H1 (cell line): Measurements from ENCODE around the gene TMEM212. TPM values are rescaled to one million over a fixed set of nuclear protein-coding genes. Genes with fewer than 3 reads are reported as not detected.

Experiments used
- CTCF ChIA-PET: fragments of 300-600 bp; sonication (Branson Sonifier 250); formaldehyde crosslinking; loops from one replicate; lab custom pipeline; 2021; ENCODE audit not compliant: partially characterized antibody; lab: Charles Lee
- POLR2A ChIA-PET: fragments of 300-600 bp; sonication (Branson Sonifier 250); formaldehyde crosslinking; loops from one replicate; lab custom pipeline; 2021; ENCODE audit warnings: inconsistent platforms; ENCODE audit not compliant: partially characterized antibody; lab: Charles Lee
- DNase-seq, 2 experiments: peaks; one replicate each; pipeline versions ENCODE4 v3.0.0 to v3.0.0-alpha.2; 2010 to 2022; ENCODE audit warnings: low spot score in 2 of 2, low read depth in 1 of 2, mixed read lengths in 1 of 2
- FAIRE-seq: peaks from 2 replicates; lab custom pipeline; 2011; peaks lifted over from hg19 to GRCh38; lab: Jason Lieb, UNC
- H2AFZ ChIP-seq: 2 replicates; pipeline ENCODE4 v1.8.1; 2012; ENCODE audit warnings: low read length, inconsistent platforms
- H2AK5ac ChIP-seq: 2 replicates; pipeline ENCODE4 v1.6.1; 2013; ENCODE audit warnings: low read depth, low read length
- H2BK120ac ChIP-seq: replicated peaks from 2 replicates; pipeline ENCODE3; 2013; ENCODE audit warnings: low read depth, low read length, inconsistent platforms
- H2BK12ac ChIP-seq: 2 replicates; pipeline ENCODE4 v1.6.1; 2013; ENCODE audit warnings: low read depth, low read length
- H2BK15ac ChIP-seq: 2 replicates; pipeline ENCODE4 v1.6.1; 2013; ENCODE audit warnings: low read length
- H2BK20ac ChIP-seq: 2 replicates; pipeline ENCODE4 v1.6.1; 2013; ENCODE audit warnings: low read length
- H2BK5ac ChIP-seq: 2 replicates; pipeline ENCODE4 v1.6.1; 2013; ENCODE audit warnings: low read depth, low read length
- H3K14ac ChIP-seq: 2 replicates; pipeline ENCODE4 v1.6.1; 2013; ENCODE audit warnings: inconsistent platforms; ENCODE audit not compliant: insufficient read length
- H3K18ac ChIP-seq: 2 replicates; pipeline ENCODE4 v1.6.1; 2013; ENCODE audit warnings: low read length; ENCODE audit errors: extremely low read depth
- H3K23ac ChIP-seq: 2 replicates; pipeline ENCODE4 v1.6.1; 2013; ENCODE audit warnings: inconsistent platforms; ENCODE audit not compliant: insufficient read length
- H3K23me2 ChIP-seq: 2 replicates; pipeline ENCODE4 v1.6.1; 2013; ENCODE audit warnings: low read depth, low read length
- H3K27ac ChIP-seq: 2 replicates; pipeline ENCODE4 v1.6.1; 2011; ENCODE audit warnings: low read depth, low read length, inconsistent platforms
- H3K27me3 ChIP-seq, 4 experiments: replicated peaks in 1 of 4; 1 replicate in 1 of 4; 2 replicates in 3 of 4; pipeline versions ENCODE4 v1.6.1 to v1.8.1; 2011 to 2013; ENCODE audit warnings: low read length in 3 of 4, mild to moderate bottlenecking in 3 of 4, inconsistent platforms in 2 of 4, mixed read lengths in 2 of 4, moderate library complexity in 1 of 4; ENCODE audit not compliant: control insufficient read depth in 3 of 4, insufficient read depth in 3 of 4; ENCODE audit errors: extremely low read depth in 1 of 4
- H3K36me3 ChIP-seq, 4 experiments: 2 replicates each; pipeline versions ENCODE4 v1.6.1 to v1.8.1; 2011 to 2013; ENCODE audit warnings: mild to moderate bottlenecking in 4 of 4, low read length in 3 of 4, moderate library complexity in 2 of 4, control low read depth in 1 of 4, inconsistent platforms in 1 of 4; ENCODE audit not compliant: insufficient read depth in 4 of 4, control insufficient read depth in 2 of 4
- H3K4ac ChIP-seq: replicated peaks from 2 replicates; pipeline ENCODE3; 2013; ENCODE audit warnings: low read length, low read depth, mixed read lengths, inconsistent platforms; ENCODE audit not compliant: insufficient read length
- H3K4me1 ChIP-seq, 4 experiments: replicated peaks in 1 of 4; 1 replicate in 1 of 4; 2 replicates in 3 of 4; pipeline versions ENCODE4 v1.6.1 to v1.8.1; 2011 to 2013; ENCODE audit warnings: low read length in 3 of 4, inconsistent platforms in 2 of 4, mixed read lengths in 1 of 4; ENCODE audit not compliant: insufficient read depth in 4 of 4, control insufficient read depth in 3 of 4
- H3K4me2 ChIP-seq, 2 experiments: 2 replicates each; pipeline versions ENCODE4 v1.6.1 to v1.8.1; 2011 to 2013; ENCODE audit warnings: low read depth in 2 of 2, low read length in 2 of 2, control low read depth in 1 of 2, inconsistent platforms in 1 of 2, mild to moderate bottlenecking in 1 of 2; ENCODE audit not compliant: insufficient read depth in 1 of 2
- H3K4me3 ChIP-seq, 4 experiments: fragments of 200-600, 300-600 bp in 1 of 4; sonication (generic), shearing (Covaris generic), sonication (Bioruptor Twin) in 1 of 4; 2 replicates each; pipeline versions ENCODE4 v1.5.1 to v1.8.1; 2011 to 2016; ENCODE audit warnings: low read length in 4 of 4, low read depth in 3 of 4, control low read depth in 2 of 4, inconsistent platforms in 2 of 4, mild to moderate bottlenecking in 2 of 4, mixed read lengths in 1 of 4, moderate library complexity in 1 of 4; ENCODE audit not compliant: insufficient read depth in 2 of 4; ENCODE audit errors: extremely low read depth in 1 of 4
- H3K56ac ChIP-seq: replicated peaks from 2 replicates; pipeline ENCODE3; 2013; ENCODE audit warnings: low read depth, mild to moderate bottlenecking, mixed read lengths, low read length, inconsistent platforms; ENCODE audit not compliant: insufficient read length
- H3K79me1 ChIP-seq: 2 replicates; pipeline ENCODE4 v1.6.1; 2013; ENCODE audit warnings: low read depth, low read length, control low read depth
- H3K79me2 ChIP-seq, 2 experiments: 2 replicates each; pipeline versions ENCODE4 v1.6.1 to v1.8.1; 2012 to 2013; ENCODE audit warnings: low read length in 2 of 2, mild to moderate bottlenecking in 2 of 2, inconsistent platforms in 1 of 2; ENCODE audit not compliant: insufficient read depth in 2 of 2, control insufficient read depth in 1 of 2
- H3K9ac ChIP-seq, 4 experiments: replicated peaks in 1 of 4; 1 replicate in 1 of 4; 2 replicates in 3 of 4; pipeline versions ENCODE4 v1.6.1 to v1.8.1; 2011 to 2013; ENCODE audit warnings: low read depth in 3 of 4, low read length in 3 of 4, control low read depth in 2 of 4, mild to moderate bottlenecking in 2 of 4, moderate library complexity in 2 of 4, inconsistent platforms in 1 of 4; ENCODE audit errors: extremely low read depth in 1 of 4
- H3K9me3 ChIP-seq, 2 experiments: 2 replicates each; pipeline versions ENCODE4 v1.6.1 to v1.8.1; 2012 to 2013; ENCODE audit warnings: mild to moderate bottlenecking in 2 of 2, moderate library complexity in 2 of 2, control low read depth in 1 of 2, inconsistent platforms in 1 of 2, low read depth in 1 of 2, low read length in 1 of 2, mixed read lengths in 1 of 2; ENCODE audit not compliant: insufficient read depth in 2 of 2
- H4K20me1 ChIP-seq, 2 experiments: replicated peaks in 1 of 2; 2 replicates each; pipeline versions ENCODE3 to v1.8.1; 2011 to 2013; ENCODE audit warnings: inconsistent platforms in 2 of 2, low read length in 2 of 2, mild to moderate bottlenecking in 1 of 2; ENCODE audit not compliant: insufficient read depth in 2 of 2, control insufficient read depth in 1 of 2
- H4K5ac ChIP-seq: 2 replicates; pipeline ENCODE4 v1.6.1; 2013; ENCODE audit warnings: low read length, low read depth, mixed read lengths, inconsistent platforms; ENCODE audit not compliant: insufficient read length
- H4K8ac ChIP-seq: 2 replicates; pipeline ENCODE4 v1.8.0; 2013; ENCODE audit warnings: mild to moderate bottlenecking, moderate library complexity, low read length, inconsistent platforms; ENCODE audit not compliant: insufficient read depth; ENCODE audit errors: extremely low read depth
- H4K91ac ChIP-seq: replicated peaks from 2 replicates; pipeline ENCODE3; 2013; ENCODE audit warnings: low read length, mixed read lengths, inconsistent platforms; ENCODE audit not compliant: insufficient read length
- BACH1 ChIP-seq: IDR thresholded peaks from 2 replicates; pipeline ENCODE4 v1.6.1; 2012; ENCODE audit warnings: low read length, improper control_type of control experiment
- CEBPB ChIP-seq: IDR thresholded peaks from 2 replicates; pipeline ENCODE4 v1.6.1; 2012; ENCODE audit warnings: low read depth, low read length
- CREB1 ChIP-seq: IDR thresholded peaks from 2 replicates; pipeline ENCODE4 v1.6.1; 2012; ENCODE audit warnings: inconsistent platforms
- NANOG ChIP-seq: IDR thresholded peaks from 2 replicates; pipeline ENCODE4 v1.6.1; 2011; ENCODE audit warnings: low read length, low read depth, mild to moderate bottlenecking, inconsistent platforms; ENCODE audit not compliant: insufficient read depth, poor library complexity, severe bottlenecking
- TAF7 ChIP-seq: optimal IDR thresholded peaks from 2 replicates; pipeline ENCODE3; 2011; ENCODE audit warnings: low read depth, mild to moderate bottlenecking, inconsistent platforms, low read length, moderate library complexity, borderline replicate concordance
- WGBS, 2 experiments: shearing (Covaris generic) in 1 of 2; methylation state at CpG; one replicate each; pipeline versions ENCODE4 v1.1.6 to v1.1.7; 2013 to 2015; ENCODE audit warnings: low lambda C conversion rate in 2 of 2, mixed read lengths in 2 of 2, inconsistent platforms in 1 of 2, low coverage in 1 of 2, missing lambda C conversion rate in 1 of 2; ENCODE audit not compliant: insufficient replicate concordance in 2 of 2, insufficient coverage in 1 of 2, insufficient read length in 1 of 2; ENCODE audit errors: extremely low coverage in 1 of 2, missing lambda C conversion rate in 1 of 2; 5-methylcytosine and 5-hydroxymethylcytosine counted together
- polyA plus RNA-seq, 7 experiments: library from polyadenylated mRNA; depleted of rRNA in 3 of 7; stranded (reverse) in 5 of 7; unstranded in 2 of 7; fragments of >200 nt in 5 of 7; fragments of 200-250 nt in 2 of 7; gene quantifications; 1 replicate in 5 of 7; 2 replicates in 1 of 7; 4 replicates in 1 of 7; pipeline versions ENCODE4 v1.2.1 to v1.2.3, GENCODE V29; 2011 to 2013; ENCODE audit warnings: missing spikeins in 2 of 7, mixed read lengths in 2 of 7
- total RNA-seq: library from RNA; stranded (reverse); fragmentation: NEBNext Ultra II Directional; extraction: Animal tissue kit (Norgen Biotek cat#: 25700); gene quantifications from 2 replicates; pipeline ENCODE4 v1.2.1, GENCODE V29; 2021

Gene TMEM212
- total and polyA plus RNA-seq, 2 of the 8 experiments (the other 6 are each of a cell fraction or from before 2014, with no cell fraction given), result not detected

GRCh38 chr3:171828902-171829770, 14.0 kb upstream of the TMEM212 start:
- H3K27ac ChIP-seq, result no peak overlapping the region
- FAIRE-seq (no peak), DNase-seq (no peak)
- TF ChIP-seq CREB1 (no peak), BACH1 (no peak), NANOG (no peak), TAF7 (no peak), CEBPB (no peak)
- no peak overlapping the region for H3K4me2 ChIP-seq
- WGBS, 2 experiments, result 89% methylated on average over 5 of the region's 5 CpGs; no CpG with 5 or more reads in 1 of the 2 experiments
- H3K14ac ChIP-seq, result no peak overlapping the region
- H3K79me2 ChIP-seq, result no peaks in the 10 kb centered on the region
- H4K20me1 ChIP-seq, result no peaks in the 10 kb centered on the region
- no peak overlapping the region for H3K23ac ChIP-seq
- H4K5ac ChIP-seq, result no peak overlapping the region
- H3K4me1 ChIP-seq, result peaks cover 2 to 8% (median 4%) of the 10 kb centered on the region in 4 experiments; a peak in 5 of 7 replicates
- ChIA-PET CTCF (interaction anchor here (0.6 to 3.9 kb wide), 32 partner anchors 7 to 1401 kb away, joined by 3 to 25 read pairs (median 3); partner anchors contain the start of gene PLD1), POLR2A (interaction anchor here (0.8 kb wide), 1 partner anchor 21 kb away, joined by 3 read pairs; no protein-coding TSS in a partner anchor)
- no peaks in the 10 kb centered on the region for H3K23me2 ChIP-seq
- no peak overlapping the region for H2BK15ac ChIP-seq
- no peak overlapping the region for H2BK20ac ChIP-seq
- no peaks in the 10 kb centered on the region for H3K9me3 ChIP-seq
- H3K79me1 ChIP-seq, result no peaks in the 10 kb centered on the region
- no peak overlapping the region for H3K4ac ChIP-seq
- no peaks in the 10 kb centered on the region for H3K27me3 ChIP-seq
- H2BK120ac ChIP-seq, result no peak overlapping the region
- H3K56ac ChIP-seq, result no peak overlapping the region
- H2AFZ ChIP-seq, result no peak overlapping the region
- H2BK12ac ChIP-seq, result no peak overlapping the region
- no peak overlapping the region for H4K8ac ChIP-seq
- no peak overlapping the region for H2AK5ac ChIP-seq
- no peak overlapping the region for H4K91ac ChIP-seq
- no peak overlapping the region for H3K9ac ChIP-seq
- H3K18ac ChIP-seq, result no peak overlapping the region
- H3K36me3 ChIP-seq, result no peaks in the 10 kb centered on the region
- H2BK5ac ChIP-seq, result no peak overlapping the region
- no peak overlapping the region for H3K4me3 ChIP-seq
